Transverse colon (tissue), 4 donors: ENCODE measurements around the gene LPCAT3. TPM values are rescaled to one million over a fixed set of nuclear protein-coding genes. Genes with fewer than 3 reads are reported as not detected.

ENCODE experiments used
- DNase-seq: peaks from one replicate; pipeline ENCODE4 v3.0.0-alpha.2; 2019
- H3K27ac ChIP-seq, 4 donors: fragments of 200-600 bp; sonication (generic); 2 replicates each; pipeline ENCODE4 v1.5.1; 2016 to 2018; ENCODE audit warnings: inconsistent platforms in 4 of 4
- H3K27me3 ChIP-seq: fragments of 200-600 bp; sonication (generic); 2 replicates; pipeline ENCODE4 v1.5.1; 2017; ENCODE audit warnings: inconsistent platforms
- H3K36me3 ChIP-seq, 4 donors: fragments of 200-600 bp; sonication (generic); 2 replicates each; pipeline ENCODE4 v1.5.1; 2017 to 2019; ENCODE audit warnings: inconsistent platforms in 4 of 4
- H3K4me1 ChIP-seq, 4 donors: fragments of 200-600 bp; sonication (generic); 2 replicates each; pipeline ENCODE4 v1.5.1; 2017 to 2020; ENCODE audit warnings: inconsistent platforms in 4 of 4
- H3K4me3 ChIP-seq, 4 donors: fragments of 200-600 bp; sonication (generic); 1 replicate in 1 of 4; 2 replicates in 3 of 4; pipeline versions ENCODE4 v1.5.1 to v1.6.1; 2017 to 2019; ENCODE audit warnings: inconsistent platforms in 4 of 4
- H3K9me3 ChIP-seq, 2 donors: fragments of 200-600 bp; sonication (generic); 2 replicates each; pipeline ENCODE4 v1.5.1; 2017 to 2019; ENCODE audit warnings: inconsistent platforms in 2 of 2
- CTCF ChIP-seq, 5 experiments: fragments of 200-600 bp in 3 of 5; fragments of 450-650 bp in 2 of 5; sonication (generic) in 3 of 5; IDR thresholded peaks; 1 replicate in 2 of 5; 2 replicates in 3 of 5; pipeline ENCODE4 v1.5.1; 2016 to 2017; ENCODE audit warnings: antibody characterized with exemption in 5 of 5, inconsistent platforms in 3 of 5, mild to moderate bottlenecking in 2 of 5, moderate library complexity in 1 of 5
- EP300 ChIP-seq: sonication (generic); formaldehyde crosslinking; IDR thresholded peaks from one replicate; pipeline ENCODE4 v1.6.1; 2017; ENCODE audit warnings: antibody characterized with exemption, low read depth
- POLR2A ChIP-seq: fragments of 450-650 bp; IDR thresholded peaks from one replicate; pipeline ENCODE4 v1.6.1; 2016; ENCODE audit warnings: antibody characterized with exemption, mild to moderate bottlenecking, moderate library complexity
- POLR2AphosphoS5 ChIP-seq, 3 donors: sonication (generic); formaldehyde crosslinking; IDR thresholded peaks; one replicate each; pipeline ENCODE4 v1.6.1; 2016; ENCODE audit warnings: antibody characterized with exemption in 3 of 3
- WGBS, 2 donors: methylation state at CpG; one replicate each; pipeline ENCODE4 v1.1.5; 2018; ENCODE audit warnings: low coverage in 1 of 2; 5-methylcytosine and 5-hydroxymethylcytosine counted together
- in situ Hi-C, 4 donors: fragments of 200-750 bp; cut with MboI; loops; one replicate each; pipeline versions ENCODE4 v1.15.0 to v1.15.1; 2017; ENCODE audit warnings: low sequenced_read_pairs in 3 of 4, low pct_ligation_motif_present in 1 of 4, low pct_unique_long_range_greater_than_20kb in 1 of 4
- intact Hi-C: fragments of 100-400 bp; cut with DNase I; formaldehyde crosslinking; loops from one replicate; pipeline ENCODE4 v1.15.1; 2023; ENCODE audit warnings: low total_unique reads
- total RNA-seq, 4 donors: library from RNA; depleted of rRNA; stranded (reverse); fragments of >200 nt; gene quantifications; one replicate each; pipeline ENCODE4 v1.1.0, GENCODE V29; 2016

Gene LPCAT3
- total RNA-seq, 4 donors from 2014 or later, result 56.1 to 271 (median 111) TPM

GRCh38 chr12:7035463-7035862, 17.2 kb upstream of the LPCAT3 start:
- Histone ChIP-seq H3K4me3 (no peak overlapping the region), H3K9me3 (no peaks in the 10 kb centered on the region), H3K27ac (no peak overlapping the region), H3K4me1 (no peaks in the 10 kb centered on the region), H3K27me3 (no peaks in the 10 kb centered on the region), H3K36me3 (no peaks in the 10 kb centered on the region)
- intact Hi-C loops (no loop called here), in situ Hi-C loops (no loop called here)
- WGBS, 2 donors, result 65% methylated on average over 2 of the region's 2 CpGs
- TF ChIP-seq CTCF (IDR thresholded peaks at IDR 0.05) (no peak), POLR2AphosphoS5 (IDR thresholded peaks at IDR 0.05) (no peak), EP300 (no peak), POLR2A (no peak)
- DNase-seq, result no peak

- no peaks in the 10 kb centered on the region for H3K4me1 ChIP-seq
- no peak for TF ChIP-seq POLR2A
- TF ChIP-seq POLR2AphosphoS5 (IDR thresholded peaks at IDR 0.05), result no peak
- no peak for TF ChIP-seq CTCF (IDR thresholded peaks at IDR 0.05)
- TF ChIP-seq EP300, result no peak
- H3K27me3 ChIP-seq, result no peaks in the 10 kb centered on the region
- 100% methylated on average over 1 of the region's 1 CpG; no CpG with 5 or more reads in 1 of the 2 donors for WGBS, 2 donors
- no peaks in the 10 kb centered on the region for H3K36me3 ChIP-seq
- in situ Hi-C loops, result no loop called here
- DNase-seq, result no peak
- intact Hi-C loops, result no loop called here
- H3K27ac ChIP-seq, result no peak overlapping the region
- no peak overlapping the region for H3K4me3 ChIP-seq
- H3K9me3 ChIP-seq, result no peaks in the 10 kb centered on the region
Observed at GRCh38 chr12:7034464-7034863, 16.2 kb upstream of the LPCAT3 start.

GRCh38 chr12:7032990-7033389, 14.7 kb upstream of the LPCAT3 start:
- H3K4me3 ChIP-seq, result no peak overlapping the region
- TF ChIP-seq CTCF (IDR thresholded peaks at IDR 0.05), result no peak
- no peak for TF ChIP-seq EP300
- no peaks in the 10 kb centered on the region for H3K27me3 ChIP-seq
- H3K4me1 ChIP-seq, result no peaks in the 10 kb centered on the region
- in situ Hi-C loops (no loop called here), intact Hi-C loops (no loop called here)
- DNase-seq, result no peak
- 93% methylated on average over 2 of the region's 2 CpGs; no CpG with 5 or more reads in 1 of the 2 donors for WGBS, 2 donors
- no peak overlapping the region for H3K27ac ChIP-seq
- no peaks in the 10 kb centered on the region for H3K9me3 ChIP-seq
- no peaks in the 10 kb centered on the region for H3K36me3 ChIP-seq

- Histone ChIP-seq H3K27me3 (no peaks in the 10 kb centered on the region), H3K27ac (no peak overlapping the region), H3K36me3 (no peaks in the 10 kb centered on the region), H3K9me3 (no peaks in the 10 kb centered on the region), H3K4me1 (no peaks in the 10 kb centered on the region), H3K4me3 (no peak overlapping the region)
- WGBS, 2 donors, result 81% methylated on average over 6 of the region's 6 CpGs; no CpG with 5 or more reads in 1 of the 2 donors
- in situ Hi-C loops (no loop called here), intact Hi-C loops (no loop called here)
- DNase-seq, result no peak
- TF ChIP-seq POLR2A, result no peak
- no peak for TF ChIP-seq EP300
- TF ChIP-seq POLR2AphosphoS5 (IDR thresholded peaks at IDR 0.05), result no peak
- no peak for TF ChIP-seq CTCF (IDR thresholded peaks at IDR 0.05)
Observed at GRCh38 chr12:7031306-7031705, 13.0 kb upstream of the LPCAT3 start.
